Bronchial epithelial cell (primary cell): ENCODE measurements around the gene RAI1. TPM values are rescaled to one million over a fixed set of nuclear protein-coding genes. Genes with fewer than 3 reads are reported as not detected.

Experiments
- DNase-seq: peaks from one replicate; pipeline ENCODE4 v3.0.0-alpha.2; 2010; ENCODE audit warnings: low read depth
- FAIRE-seq: peaks from 2 replicates; lab custom pipeline; 2011; peaks lifted over from hg19 to GRCh38; lab: Jason Lieb, UNC
- H3K27me3 ChIP-seq: 2 replicates; pipeline ENCODE4 v1.5.1; 2011; ENCODE audit warnings: low read length; ENCODE audit not compliant: control insufficient read depth, insufficient read depth
- H3K36me3 ChIP-seq: 2 replicates; pipeline ENCODE4 v1.5.1; 2011; ENCODE audit warnings: low read length; ENCODE audit not compliant: control insufficient read depth, insufficient read depth
- H3K4me3 ChIP-seq: 2 replicates; pipeline ENCODE4 v1.5.1; 2011; ENCODE audit warnings: mild to moderate bottlenecking, low read depth, low read length, control low read depth
- total RNA-seq: library from RNA; depleted of rRNA; stranded (reverse); fragments of >200 nt; gene quantifications from 2 replicates; pipeline ENCODE4 v1.2.1, GENCODE V29; 2014
- TF ChIP-seq, protein P1 (sequence below): IDR thresholded peaks from 2 replicates; pipeline ENCODE4 v1.5.1; 2011; ENCODE audit warnings: mild to moderate bottlenecking, moderate library complexity, low read length, control low read depth, inconsistent platforms; ENCODE audit not compliant: insufficient read depth, severe bottlenecking

Gene RAI1
- total RNA-seq, 1 donor from 2014 or later = 7.4 TPM

DNA sequence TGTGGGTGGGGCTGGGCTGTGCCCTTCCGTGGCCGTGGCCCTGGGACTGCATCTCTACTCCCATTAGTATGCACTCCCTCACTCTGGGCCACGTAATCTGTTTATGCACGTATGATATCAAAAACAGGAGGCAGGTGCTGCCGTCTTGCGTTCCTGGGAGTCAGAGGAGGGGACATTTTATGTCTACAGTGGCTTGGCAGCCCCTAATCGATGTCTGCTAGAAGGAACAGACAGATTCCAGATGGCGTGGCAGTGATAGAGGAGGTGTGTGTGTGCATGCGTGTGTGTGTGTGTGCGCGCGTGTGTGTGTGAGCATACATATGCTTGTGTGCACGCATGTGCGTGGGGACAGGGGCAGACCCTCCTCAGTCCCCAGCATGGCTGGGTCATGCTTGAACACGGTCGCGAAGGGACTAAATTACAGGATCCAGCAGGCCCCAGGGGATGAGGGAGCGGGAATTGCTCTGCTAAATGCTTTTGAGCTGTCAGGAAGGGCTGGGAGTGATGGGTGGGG, 110.8 kb downstream of the RAI1 start:
- DNase-seq = no peak

GRCh38 chr17:17792551-17793377, 111.5 kb downstream of the RAI1 start:
- Histone ChIP-seq H3K36me3 (peaks cover 22% of the 10 kb centered on the region), H3K27me3 (no peaks in the 10 kb centered on the region), H3K4me3 (no peak overlapping the region)
- TF ChIP-seq, protein P1, sequence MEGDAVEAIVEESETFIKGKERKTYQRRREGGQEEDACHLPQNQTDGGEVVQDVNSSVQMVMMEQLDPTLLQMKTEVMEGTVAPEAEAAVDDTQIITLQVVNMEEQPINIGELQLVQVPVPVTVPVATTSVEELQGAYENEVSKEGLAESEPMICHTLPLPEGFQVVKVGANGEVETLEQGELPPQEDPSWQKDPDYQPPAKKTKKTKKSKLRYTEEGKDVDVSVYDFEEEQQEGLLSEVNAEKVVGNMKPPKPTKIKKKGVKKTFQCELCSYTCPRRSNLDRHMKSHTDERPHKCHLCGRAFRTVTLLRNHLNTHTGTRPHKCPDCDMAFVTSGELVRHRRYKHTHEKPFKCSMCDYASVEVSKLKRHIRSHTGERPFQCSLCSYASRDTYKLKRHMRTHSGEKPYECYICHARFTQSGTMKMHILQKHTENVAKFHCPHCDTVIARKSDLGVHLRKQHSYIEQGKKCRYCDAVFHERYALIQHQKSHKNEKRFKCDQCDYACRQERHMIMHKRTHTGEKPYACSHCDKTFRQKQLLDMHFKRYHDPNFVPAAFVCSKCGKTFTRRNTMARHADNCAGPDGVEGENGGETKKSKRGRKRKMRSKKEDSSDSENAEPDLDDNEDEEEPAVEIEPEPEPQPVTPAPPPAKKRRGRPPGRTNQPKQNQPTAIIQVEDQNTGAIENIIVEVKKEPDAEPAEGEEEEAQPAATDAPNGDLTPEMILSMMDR = no peak
- DNase-seq (peak; percentile 30), FAIRE-seq (no peak)

More for the DNA sequence above, 110.8 kb downstream of the RAI1 start:
- H3K27me3 ChIP-seq = no peaks in the 10 kb centered on the region
- TF ChIP-seq, protein P1 = no peak
- no peak for FAIRE-seq
- no peak overlapping the region for H3K4me3 ChIP-seq
- H3K36me3 ChIP-seq = peaks cover 20% of the 10 kb centered on the region

- FAIRE-seq (no peak), DNase-seq (no peak)
- TF ChIP-seq, protein P1 = no peak
- Histone ChIP-seq H3K36me3 (peaks cover 28% of the 10 kb centered on the region), H3K4me3 (no peak overlapping the region), H3K27me3 (no peaks in the 10 kb centered on the region)
These were observed 112.3 kb downstream of the RAI1 start for GRCh38 chr17:17793378-17794214.

DNA sequence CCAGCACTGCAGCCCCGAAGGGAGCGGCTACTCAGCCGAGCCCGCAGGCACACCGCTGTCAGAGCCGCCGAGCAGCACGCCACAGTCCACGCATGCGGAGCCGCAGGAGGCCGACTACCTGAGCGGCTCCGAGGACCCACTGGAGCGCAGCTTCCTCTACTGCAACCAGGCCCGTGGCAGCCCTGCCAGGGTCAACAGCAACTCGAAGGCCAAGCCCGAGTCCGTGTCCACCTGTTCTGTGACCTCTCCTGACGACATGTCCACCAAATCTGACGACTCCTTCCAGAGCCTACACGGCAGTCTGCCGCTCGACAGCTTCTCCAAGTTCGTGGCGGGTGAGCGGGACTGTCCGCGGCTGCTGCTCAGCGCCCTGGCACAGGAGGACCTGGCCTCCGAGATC, 113.1 kb downstream of the RAI1 start:
- no peaks in the 10 kb centered on the region for H3K27me3 ChIP-seq
- no peak overlapping the region for H3K4me3 ChIP-seq
- TF ChIP-seq, protein P1 = no peak
- no peak for DNase-seq
- H3K36me3 ChIP-seq = peaks cover 36% of the 10 kb centered on the region
- peak; percentile 52 for FAIRE-seq

DNA sequence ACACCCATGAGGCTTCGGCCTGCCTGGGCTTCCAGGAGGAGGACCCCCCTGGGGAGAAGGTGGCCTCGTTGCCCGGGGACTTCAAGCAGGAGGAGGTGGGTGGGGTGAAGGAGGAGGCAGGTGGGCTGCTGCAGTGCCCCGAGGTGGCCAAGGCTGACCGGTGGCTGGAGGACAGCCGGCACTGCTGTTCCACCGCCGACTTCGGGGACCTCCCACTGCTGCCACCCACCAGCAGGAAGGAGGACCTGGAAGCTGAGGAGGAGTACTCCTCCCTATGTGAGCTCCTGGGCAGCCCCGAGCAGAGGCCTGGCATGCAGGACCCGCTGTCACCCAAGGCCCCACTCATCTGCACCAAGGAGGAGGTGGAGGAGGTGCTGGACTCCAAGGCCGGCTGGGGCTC, 114.0 kb downstream of the RAI1 start:
- peaks cover 41% of the 10 kb centered on the region for H3K36me3 ChIP-seq
- no peak overlapping the region for H3K4me3 ChIP-seq
- TF ChIP-seq, protein P1 = no peak
- FAIRE-seq = no peak
- no peak for DNase-seq
- H3K27me3 ChIP-seq = no peaks in the 10 kb centered on the region
